ENCODE results near the gene EFNB3.

The EFNB3 gene

DNA sequence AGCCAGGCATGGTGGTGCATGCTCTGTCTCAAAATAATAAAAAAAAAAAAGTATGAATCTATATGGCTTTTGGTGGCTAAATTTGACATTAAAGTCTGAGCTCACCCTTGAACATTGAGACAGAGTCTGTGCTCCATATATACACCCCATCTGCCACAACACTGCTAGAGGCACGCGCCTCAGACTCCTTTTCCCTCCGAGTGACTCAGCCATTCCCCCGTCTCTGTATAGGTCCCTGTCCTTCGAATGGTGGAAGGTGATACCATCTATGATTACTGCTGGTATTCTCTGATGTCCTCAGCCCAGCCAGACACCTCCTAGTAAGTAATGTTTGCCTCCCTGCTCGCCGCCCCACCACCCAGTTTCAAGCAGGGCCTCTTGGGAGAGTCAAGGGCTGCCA lies 4.5 kb upstream of the EFNB3 start:
- no peak for DNase-seq (ENCODE audit: low read depth)

DNA sequence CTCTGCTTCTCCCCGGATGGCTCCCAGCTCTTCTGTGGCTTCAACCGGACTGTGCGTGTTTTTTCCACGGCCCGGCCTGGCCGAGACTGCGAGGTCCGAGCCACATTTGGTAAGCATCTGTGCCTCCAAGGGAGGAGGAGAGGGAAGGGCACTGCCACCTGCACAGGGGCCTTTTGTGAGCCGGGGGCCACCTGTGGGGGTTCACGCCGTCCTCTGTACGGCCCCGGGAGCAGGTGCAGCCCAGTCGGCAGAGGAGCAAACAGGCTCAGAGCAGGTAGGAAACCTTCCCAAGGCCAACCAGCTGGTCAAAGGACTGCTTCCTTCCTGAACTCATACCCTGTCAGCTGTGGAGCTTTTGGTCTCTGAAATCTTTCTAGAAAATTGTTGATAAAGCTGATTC lies 3.3 kb upstream of the EFNB3 start:
- DNase-seq (ENCODE audit: low read depth), result no peak

DNA sequence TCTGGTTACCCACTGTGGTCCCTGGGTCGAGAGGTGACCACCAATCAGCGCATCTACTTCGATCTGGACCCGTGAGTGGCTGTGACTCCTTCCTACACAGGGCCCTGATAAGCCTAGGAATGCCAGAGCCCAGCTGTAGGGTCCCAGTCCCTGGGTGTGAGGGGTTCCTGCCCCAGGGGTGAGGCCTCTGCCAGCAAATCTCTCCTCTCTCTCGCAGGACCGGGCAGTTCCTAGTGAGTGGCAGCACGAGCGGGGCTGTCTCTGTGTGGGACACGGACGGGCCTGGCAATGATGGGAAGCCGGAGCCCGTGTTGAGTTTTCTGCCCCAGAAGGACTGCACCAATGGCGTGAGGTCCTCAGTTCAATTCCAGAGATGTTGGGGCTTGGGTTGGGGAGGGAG lies 2.2 kb upstream of the EFNB3 start:
- no peak for DNase-seq (ENCODE audit: low read depth)

DNA sequence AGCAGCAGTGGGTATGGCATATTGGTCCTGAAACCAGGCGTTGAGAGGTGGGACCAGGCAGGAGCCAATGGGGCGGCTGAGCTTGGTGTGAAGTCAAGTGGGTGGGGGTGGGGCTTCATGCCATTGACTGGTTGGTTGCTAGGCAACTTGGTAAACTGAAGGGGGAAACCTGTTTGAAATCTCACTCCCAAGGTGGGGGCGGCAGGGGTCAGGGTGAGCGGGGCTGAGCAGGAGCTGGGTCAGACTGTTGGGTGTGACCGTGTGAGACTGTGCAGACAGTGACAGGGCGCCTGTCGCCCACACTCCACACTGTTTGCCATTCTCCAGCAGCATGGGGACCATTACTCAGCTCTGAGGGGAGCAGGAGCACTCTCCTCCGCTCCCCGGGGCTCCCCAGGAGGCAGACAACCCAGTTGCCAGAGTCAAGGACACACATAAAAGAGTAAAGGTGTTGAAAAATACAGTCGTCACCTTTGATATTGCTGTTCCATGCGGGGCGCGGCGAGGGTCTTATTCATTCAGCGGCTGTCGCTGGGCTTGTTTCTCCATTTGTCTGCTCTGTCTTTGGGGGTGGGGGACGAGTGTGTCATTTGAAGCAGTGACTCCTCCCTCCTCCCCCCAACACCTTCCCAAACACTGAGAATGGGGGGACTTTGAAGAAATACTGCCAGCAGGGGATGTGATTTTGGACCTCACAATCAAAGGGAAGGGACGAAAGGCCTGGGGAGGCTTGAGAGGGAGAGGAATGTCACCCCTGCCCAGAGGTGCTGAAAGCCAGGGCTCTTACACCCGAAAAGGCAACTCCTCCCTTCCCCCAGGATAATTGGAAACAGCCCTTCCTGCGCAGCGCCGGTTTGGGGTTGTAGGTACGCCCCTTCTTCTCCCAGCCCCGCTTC lies 1.2 kb upstream of the EFNB3 start:
- DNase-seq (ENCODE audit: low read depth), result no peak

DNA sequence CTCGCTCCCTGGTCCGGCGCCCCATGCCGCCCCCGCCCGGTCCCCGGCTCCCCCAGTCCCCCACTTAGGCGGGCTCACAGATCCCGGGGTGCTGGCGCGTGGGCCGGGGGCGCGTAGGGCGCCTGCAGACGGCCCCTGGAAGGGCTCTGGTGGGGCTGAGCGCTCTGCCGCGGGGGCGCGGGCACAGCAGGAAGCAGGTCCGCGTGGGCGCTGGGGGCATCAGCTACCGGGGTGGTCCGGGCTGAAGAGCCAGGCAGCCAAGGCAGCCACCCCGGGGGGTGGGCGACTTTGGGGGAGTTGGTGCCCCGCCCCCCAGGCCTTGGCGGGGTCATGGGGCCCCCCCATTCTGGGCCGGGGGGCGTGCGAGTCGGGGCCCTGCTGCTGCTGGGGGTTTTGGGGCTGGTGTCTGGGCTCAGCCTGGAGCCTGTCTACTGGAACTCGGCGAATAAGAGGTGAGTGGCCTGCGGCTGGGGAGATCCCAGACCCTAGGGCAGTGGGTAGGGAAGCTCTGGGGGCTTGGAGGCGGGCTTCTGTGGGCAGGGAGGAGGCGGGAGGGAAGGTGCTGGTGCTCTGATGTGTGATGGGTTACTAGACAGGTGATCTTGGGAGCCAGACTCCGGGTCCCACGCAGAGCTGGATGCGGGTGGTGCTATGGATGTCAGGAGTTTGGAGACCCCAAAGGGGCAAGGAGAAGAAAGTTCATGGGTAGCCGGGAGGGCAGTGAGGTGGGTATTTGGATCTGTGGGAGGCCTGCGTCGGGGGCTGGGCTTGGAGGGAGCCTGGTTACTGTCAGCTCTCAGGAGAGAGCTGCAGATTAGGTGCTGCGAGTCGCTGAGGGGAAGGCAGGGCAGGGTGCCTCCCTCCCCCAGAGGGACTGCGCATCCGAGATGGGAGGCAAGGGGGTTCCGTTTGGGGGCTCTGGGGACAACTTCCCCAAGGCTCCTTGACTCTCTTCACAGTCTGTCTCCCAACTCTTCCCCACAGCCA lies 560 bp downstream of the EFNB3 start:
- no peak for DNase-seq (ENCODE audit: low read depth)

DNA sequence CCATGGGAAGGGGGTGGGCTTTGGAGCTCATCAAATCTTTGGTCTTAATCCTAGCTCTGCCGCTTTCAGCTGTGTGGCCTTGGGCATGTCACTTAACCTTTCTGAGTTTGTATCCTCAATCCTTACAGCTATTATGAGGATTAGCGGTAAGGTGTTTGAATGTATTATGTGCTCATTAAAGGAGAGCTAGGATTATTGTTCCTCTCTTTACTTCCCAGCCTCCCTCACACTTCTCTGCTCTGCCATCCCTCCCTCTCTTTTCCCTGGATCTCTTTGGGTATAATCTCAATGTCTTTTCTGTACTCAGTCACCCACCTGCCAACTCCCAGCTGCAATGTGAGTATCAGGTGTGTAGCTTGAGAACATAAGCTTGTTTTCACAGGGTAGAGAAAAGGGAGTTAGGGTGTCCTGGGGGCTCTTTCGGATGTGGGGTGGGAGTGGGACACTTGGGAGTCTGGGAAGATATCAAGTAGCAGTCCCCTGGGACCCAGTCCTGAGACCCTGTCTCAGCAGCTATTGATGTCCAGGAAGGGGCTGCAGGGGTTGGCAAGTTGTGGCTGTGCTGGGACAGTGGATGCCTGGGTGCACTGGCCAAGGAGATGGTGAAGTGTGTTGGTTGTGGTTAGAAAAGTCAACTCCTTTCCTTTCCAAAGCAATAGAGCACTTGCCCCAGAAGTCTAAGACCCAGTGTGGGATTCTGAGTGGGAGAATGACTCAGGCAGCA lies 1.8 kb downstream of the EFNB3 start:
- DNase-seq (ENCODE audit: low read depth), result no peak

DNA sequence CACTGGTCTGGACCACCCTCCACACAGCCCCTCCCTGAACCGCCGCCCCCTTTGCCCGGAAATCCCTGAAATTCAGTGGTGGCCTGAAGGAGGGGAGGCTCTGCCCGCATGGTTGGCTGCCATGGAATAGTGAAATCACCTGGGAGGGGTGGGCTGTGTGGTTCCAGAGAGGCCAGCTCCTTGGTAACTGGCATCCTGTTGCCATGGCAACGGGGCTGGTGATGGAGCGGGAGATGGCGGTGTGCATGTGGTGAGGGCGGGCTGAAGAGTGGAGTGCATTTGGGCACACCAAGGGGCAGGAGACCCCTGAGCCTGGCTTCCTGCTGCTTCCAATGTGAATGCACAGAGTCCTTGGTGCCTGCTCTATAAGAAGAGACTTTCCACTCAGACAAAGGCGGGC lies 2.4 kb downstream of the EFNB3 start:
- no peak for DNase-seq (ENCODE audit: low read depth)

DNA sequence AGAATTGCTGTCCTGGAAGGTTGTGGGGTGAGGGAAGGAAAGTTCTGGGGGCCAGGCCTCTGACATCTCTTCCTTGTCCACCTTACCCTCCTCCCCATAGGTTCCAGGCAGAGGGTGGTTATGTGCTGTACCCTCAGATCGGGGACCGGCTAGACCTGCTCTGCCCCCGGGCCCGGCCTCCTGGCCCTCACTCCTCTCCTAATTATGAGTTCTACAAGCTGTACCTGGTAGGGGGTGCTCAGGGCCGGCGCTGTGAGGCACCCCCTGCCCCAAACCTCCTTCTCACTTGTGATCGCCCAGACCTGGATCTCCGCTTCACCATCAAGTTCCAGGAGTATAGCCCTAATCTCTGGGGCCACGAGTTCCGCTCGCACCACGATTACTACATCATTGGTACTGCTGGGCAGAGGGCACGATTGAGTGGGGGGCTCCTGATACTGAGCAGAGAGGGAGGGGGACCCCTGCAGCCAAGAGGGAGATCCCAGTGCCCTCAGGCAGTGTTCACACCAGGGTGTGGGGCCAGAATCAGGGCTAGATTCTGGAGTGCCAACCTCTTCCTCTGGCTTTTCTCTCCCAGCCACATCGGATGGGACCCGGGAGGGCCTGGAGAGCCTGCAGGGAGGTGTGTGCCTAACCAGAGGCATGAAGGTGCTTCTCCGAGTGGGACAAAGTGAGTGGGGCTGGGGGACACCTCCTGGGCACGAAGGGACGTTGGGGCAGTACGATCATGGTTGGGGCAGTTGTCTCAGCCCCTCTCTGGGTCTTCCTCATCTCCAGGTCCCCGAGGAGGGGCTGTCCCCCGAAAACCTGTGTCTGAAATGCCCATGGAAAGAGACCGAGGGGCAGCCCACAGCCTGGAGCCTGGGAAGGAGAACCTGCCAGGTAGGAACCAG lies 3.1 kb downstream of the EFNB3 start:
- DNase-seq (ENCODE audit: low read depth), result no peak

DNA sequence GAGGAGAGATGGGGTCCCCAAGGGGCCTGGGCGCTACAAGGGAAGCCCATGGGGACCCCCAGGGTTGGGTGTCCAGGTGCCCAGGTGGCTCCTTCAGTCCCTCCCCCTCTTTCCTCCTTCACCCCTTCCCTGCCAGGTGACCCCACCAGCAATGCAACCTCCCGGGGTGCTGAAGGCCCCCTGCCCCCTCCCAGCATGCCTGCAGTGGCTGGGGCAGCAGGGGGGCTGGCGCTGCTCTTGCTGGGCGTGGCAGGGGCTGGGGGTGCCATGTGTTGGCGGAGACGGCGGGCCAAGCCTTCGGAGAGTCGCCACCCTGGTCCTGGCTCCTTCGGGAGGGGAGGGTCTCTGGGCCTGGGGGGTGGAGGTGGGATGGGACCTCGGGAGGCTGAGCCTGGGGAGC lies 4.0 kb downstream of the EFNB3 start:
- no peak for DNase-seq (ENCODE audit: low read depth)

DNA sequence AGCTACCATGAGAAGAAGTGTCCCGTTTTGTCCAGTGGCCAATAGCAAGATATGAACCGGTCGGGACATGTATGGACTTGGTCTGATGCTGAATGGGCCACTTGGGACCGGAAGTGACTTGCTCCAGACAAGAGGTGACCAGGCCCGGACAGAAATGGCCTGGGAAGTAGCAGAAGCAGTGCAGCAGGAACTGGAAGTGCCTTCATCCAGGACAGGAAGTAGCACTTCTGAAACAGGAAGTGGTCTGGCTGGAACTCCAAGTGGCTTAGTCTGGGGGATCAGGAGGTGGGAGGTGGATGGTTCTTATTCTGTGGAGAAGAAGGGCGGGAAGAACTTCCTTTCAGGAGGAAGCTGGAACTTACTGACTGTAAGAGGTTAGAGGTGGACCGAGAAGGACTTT lies 5.3 kb downstream of the EFNB3 start:
- no peak for DNase-seq (ENCODE audit: low read depth)

DNA sequence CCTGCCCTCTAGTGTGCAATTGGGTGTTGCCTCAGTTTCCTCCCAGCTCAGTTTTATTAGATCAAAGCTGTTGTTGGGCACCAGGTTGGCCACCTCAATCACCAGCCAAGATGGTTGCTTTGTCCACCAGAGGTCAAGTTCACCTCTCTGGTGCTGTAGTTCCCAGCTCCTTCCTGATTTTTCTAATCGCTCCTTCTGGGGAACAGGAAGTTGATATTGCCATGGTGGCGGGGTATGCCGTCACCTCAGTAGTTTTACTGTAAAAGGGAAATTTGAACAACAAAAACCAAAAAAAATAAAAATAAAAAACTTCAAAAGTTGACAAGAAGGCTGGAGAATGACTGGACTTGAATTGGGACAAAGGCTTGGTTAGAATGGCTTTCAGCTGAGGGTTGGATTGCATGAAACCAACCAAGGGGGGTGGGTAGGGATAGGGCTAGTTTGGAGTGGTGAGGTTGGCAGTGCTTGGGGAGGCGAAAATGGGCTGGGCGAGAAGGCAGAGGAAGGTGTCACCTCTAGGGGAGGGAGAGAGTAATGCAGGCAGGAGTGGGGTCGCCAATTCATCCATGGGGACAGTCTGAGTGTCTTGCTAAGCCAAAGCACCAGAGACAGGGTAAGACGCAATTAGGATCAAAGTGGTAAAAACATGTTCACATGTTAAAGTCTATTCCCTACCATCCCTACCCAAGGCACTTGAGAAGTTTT lies 6.2 kb downstream of the EFNB3 start:
- no peak for DNase-seq (ENCODE audit: low read depth)

DNA sequence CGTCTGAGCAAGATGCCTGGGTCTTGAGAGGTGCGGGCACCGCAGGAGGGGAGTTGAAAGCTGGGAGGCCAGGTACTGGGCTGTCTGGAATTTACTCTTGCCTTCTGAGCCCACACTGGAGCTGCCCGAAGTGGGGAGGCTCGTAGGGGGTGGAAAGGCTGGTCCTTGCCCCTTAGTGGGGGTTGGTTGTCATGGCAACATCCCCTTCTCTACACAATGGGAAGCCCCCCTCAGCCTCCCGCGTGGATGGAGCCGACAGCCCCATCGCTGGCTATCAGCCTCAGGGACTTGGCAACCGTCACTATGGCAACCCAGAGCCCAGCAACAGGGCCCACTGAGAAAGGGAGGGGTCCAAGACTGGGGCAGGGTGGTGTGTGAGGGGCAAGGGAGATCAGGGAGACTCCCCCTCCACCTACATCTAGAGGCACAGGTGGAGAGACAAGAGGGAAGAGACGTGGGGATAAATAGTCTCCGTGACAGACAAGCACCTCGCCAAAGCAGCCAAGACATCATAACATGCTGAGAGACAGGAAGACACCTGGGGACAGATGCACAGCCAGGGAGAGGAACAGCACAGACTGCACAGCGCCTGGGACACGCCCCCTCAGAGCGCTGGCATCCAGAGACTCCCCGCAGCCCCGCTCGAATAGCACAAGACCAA lies 7.2 kb downstream of the EFNB3 start:
- DNase-seq (ENCODE audit: low read depth), result no peak

DNA sequence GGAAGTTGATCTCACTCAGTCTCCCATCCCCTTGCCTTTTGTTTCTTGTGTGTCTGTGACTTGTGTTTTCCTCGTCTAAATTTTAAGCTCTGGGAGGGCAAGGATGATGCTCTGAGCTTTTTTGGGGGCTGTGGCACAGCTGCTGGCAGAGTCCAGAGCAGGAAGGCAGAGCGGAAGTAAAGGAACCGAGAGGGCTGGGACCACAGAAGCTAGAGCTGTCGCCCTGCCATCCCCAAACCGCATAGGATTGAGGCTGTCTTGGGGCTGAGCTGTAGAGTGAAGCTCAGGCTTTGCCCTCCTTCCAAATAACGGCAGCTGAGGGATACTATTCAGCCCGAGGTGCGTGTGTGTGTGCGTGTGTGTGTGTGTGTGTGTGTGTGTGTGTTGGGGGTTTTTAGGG lies 8.8 kb downstream of the EFNB3 start:
- DNase-seq (ENCODE audit: low read depth), result no peak

DNA sequence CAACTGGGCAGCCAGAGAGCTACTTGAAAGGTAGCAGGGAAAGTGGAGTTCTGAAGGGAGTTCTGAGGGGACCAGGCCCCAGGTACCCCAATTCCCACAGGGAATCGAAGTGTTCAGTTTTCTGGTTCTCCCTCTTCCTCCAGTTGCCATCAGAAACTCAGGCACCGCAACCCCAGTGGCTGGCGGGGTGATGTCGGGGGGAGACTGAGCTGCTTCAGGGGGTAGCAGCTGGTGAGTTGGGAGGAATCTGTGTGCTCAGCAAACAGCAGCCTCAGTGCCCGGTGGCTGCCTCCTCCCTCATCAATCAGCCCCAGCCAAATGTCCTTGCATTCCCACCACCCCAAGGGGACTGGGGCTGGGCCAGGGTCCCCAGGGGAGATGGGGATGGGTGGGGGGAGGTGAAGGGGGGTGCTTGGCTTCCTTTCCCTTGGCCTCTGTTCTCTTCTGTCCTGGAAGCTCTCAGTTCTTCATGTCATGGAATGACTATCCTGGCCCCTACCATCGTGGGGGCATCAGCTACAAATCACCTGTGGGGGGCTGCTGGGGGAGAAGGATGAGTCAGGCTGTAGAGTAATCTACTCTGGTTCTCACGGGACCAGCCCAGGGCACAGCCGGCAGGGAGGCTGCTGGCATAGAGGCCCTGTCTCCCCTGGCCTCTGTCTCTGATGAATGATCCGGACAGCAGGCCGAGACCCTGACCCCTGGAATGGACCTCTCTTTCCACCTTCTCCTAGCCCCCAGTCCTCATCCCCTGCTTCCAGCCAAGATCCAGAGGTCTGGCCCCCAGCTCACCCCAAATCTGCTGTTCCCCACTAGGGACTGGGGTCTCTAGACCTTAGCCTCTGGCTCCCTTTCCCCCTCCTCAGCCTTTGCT lies 10.0 kb downstream of the EFNB3 start:
- DNase-seq (ENCODE audit: low read depth), result no peak

DNA sequence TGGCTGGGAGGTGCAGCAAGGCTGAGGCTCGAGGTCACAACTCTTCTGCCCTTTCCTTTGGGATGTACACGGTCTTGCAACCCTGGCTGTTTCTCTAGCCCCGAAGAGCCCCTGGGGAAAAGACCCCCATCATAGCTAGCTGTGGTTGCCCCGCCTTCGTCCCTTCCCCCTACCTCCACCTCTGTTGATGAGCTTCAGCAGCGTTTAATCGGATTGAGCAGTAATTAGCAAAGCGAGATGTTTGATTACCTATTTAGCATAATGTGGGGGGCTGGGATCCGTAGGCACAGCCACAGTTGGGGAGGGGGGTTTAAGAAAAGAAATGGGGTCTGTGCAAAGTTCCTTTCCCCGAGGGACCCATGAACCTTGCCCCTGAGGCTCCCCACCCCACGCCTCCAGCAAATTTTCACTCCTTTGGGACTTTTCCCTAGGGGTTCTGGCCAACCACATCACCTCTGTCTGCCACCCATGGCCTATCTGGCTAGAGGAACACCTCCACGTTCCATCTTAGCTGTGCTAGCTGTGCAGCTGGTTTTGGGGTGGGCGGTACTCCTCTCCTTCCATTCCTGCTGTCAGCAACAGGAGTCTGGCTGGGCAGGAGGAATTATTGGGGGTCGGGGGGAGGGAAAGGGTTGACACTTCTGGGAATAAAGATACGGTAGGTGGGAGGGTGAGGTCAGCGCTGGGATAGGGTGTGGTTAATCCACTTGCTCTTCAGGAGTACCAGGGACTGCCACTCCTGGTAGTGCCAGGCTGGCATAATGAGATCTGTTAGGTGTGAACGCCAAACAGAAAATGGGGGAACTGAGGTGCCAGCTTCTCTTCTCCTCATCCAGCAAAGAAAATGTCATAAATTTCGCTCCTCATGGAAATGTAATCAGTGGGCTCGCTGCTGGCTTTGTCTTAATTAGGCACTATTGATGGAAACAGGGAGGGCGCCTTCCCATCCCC lies 11.2 kb downstream of the EFNB3 start:
- DNase-seq (ENCODE audit: low read depth), result no peak

DNA sequence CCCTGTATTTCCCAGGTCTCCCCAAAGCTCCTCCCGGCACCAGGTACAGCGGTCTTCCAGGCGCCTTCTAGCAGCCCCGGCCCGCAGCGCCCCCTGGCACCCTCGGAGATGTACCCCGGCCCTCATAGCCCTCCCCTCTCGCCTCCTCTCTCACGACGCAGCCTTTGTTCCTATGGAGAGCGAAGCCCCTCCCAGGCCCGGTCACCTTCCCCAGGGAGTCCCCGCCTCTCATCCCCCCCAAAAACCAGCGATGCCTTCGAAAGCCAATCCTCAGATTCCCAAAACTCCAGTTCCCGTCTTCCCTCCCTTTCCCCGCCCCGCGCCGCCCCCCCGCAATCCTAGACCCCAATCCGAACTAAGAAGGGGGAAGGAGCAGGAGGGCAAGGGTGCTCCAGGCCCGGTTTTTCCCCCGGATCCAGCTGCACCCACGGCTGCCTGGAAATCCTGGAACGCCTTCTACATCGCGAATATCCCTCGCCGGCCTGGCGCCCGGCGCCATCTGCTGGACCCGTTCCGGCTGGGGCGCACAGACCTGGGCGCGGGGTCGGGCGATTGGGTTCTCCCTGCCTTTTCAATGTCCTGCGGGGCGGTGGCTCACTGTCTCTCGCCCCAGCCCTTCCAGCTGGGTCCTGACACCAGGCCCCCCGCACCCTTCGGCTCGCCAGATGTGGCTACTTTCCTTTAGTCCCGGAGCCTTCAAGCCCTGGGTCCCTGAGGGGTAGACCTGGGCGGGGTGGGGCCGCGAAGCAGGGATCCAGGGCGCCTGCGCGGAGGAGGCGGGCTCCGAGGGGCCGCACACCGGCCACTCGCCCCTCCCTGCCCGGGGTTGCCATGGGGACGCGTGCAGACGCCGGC lies 12.1 kb downstream of the EFNB3 start, which contains the start of gene DNAH2:
Gene DNAH2 (plus strand): TSS at position 844 of the 855 bp plus-strand sequence. CDS start 1,991 bp downstream, outside the sequence.
- DNase-seq (ENCODE audit: low read depth), result peak; percentile 24
